GM10248 (cell line): Measurements from ENCODE around the gene GSC.

Source experiments
- CTCF ChIA-PET: fragments of 300-600 bp; sonication (Branson Sonifier 250); formaldehyde crosslinking; extraction: SDS; loops from one replicate; lab custom pipeline; 2021; ENCODE audit warnings: antibody characterized with exemption; lab: Yijun Ruan, JAX
- POLR2A ChIA-PET: fragments of 350-650 bp; sonication (Branson Sonifier 250); formaldehyde crosslinking; extraction: SDS; loops from one replicate; lab custom pipeline; 2020; ENCODE audit warnings: antibody characterized with exemption; lab: Yijun Ruan, JAX
- DNase-seq: peaks from one replicate; pipeline ENCODE4 v3.0.0; 2012; ENCODE audit errors: extremely low spot score
- TF ChIP-seq, protein P1 (sequence below): IDR thresholded peaks from 2 replicates; pipeline ENCODE4 v1.5.1; 2012; ENCODE audit warnings: mild to moderate bottlenecking, low read depth; ENCODE audit errors: extremely low read depth, missing control alignments, control extremely low read depth

The GSC gene

DNA sequence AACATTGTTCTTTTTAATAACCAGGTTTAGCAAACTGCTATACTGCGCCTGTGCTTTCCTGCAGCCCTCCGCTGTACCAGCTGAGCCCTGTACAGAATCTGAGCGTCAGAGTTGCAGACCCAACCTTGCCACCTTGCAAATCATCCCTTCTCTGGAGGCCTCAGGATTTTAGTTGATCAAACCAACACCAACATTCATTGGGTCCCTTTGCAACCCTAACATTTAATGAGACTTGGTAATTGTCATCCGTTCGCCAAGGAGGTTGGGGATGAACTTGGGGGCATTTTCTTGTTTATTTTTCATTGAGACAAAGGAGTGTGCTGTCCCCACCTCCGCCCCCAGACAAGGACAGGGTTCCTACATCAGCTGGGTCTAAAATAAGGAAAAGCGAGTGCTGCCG lies 2.6 kb upstream of the GSC start:
- ChIA-PET CTCF (no interaction called here), POLR2A (no interaction called here)
- DNase-seq = no peak
- TF ChIP-seq, protein P1, sequence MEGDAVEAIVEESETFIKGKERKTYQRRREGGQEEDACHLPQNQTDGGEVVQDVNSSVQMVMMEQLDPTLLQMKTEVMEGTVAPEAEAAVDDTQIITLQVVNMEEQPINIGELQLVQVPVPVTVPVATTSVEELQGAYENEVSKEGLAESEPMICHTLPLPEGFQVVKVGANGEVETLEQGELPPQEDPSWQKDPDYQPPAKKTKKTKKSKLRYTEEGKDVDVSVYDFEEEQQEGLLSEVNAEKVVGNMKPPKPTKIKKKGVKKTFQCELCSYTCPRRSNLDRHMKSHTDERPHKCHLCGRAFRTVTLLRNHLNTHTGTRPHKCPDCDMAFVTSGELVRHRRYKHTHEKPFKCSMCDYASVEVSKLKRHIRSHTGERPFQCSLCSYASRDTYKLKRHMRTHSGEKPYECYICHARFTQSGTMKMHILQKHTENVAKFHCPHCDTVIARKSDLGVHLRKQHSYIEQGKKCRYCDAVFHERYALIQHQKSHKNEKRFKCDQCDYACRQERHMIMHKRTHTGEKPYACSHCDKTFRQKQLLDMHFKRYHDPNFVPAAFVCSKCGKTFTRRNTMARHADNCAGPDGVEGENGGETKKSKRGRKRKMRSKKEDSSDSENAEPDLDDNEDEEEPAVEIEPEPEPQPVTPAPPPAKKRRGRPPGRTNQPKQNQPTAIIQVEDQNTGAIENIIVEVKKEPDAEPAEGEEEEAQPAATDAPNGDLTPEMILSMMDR = no peak

DNA sequence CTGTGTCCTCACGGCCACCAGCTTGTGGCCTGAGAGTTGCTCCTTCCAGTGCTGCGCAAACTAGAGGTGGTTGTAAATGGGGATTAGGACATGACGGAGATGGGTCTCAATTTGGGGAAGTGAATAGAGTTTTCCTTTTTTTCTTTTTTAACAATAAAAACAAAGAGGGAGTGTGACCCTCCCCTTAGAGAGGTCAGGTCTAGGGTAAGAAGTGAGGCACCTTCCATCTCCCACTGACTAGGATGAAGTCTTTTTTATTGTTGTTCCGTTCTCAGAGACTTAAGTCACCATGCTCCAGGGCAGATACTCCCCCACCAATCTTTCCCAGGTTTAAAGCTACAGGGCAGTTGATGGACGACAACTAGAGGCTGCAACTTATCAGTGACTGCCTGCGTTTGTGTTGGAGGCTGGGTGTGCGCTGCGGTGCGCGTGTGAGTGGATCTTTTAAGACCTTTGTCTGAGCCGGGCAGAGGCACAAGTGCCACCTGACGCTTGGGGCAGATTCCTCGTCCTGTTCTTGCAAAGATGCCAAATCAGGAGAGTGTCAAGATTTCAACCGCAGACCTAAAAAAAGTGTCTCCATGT lies 2.1 kb upstream of the GSC start:
- TF ChIP-seq, protein P1 = no peak
- POLR2A ChIA-PET = no interaction called here
- CTCF ChIA-PET = no interaction called here
- DNase-seq = no peak

DNA sequence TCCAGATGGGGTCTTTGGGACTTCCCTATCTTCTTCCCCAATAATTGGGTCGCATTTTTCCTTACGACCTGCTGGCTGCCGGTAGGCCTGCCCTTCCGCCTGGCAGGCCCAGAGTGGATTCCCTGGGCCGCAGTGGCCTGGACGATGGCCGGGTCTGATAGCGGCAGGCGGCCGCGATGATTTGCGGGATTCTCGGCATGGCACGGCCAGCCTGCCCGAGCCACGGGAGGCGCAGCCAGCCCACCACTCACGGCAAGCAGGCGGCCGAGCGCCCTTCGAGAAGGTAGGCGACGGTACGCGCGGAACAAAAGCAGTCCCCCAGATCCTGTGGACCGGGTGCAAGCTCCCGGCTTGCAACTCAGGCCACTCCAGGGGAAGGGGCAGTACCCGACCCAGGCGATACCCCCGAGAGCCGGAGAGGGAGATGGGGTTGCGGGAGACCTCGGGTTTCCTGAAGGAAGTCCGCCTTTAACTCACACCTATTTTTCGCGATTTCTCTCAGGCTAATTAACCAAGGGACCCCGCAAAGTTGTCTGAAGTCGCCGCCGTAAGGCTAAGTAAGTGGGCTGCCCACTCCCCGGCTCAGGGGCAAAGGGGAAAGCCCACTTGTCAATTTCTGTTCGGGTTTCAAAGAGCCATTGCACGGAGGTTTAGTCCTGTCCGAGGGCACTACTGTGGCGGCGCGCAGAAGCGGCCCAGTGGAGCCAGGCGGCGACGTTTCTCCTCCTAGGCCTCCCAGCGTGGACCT lies 1.4 kb upstream of the GSC start:
- POLR2A ChIA-PET = no interaction called here
- CTCF ChIA-PET = no interaction called here
- no peak for DNase-seq
- TF ChIP-seq, protein P1 = no peak

DNA sequence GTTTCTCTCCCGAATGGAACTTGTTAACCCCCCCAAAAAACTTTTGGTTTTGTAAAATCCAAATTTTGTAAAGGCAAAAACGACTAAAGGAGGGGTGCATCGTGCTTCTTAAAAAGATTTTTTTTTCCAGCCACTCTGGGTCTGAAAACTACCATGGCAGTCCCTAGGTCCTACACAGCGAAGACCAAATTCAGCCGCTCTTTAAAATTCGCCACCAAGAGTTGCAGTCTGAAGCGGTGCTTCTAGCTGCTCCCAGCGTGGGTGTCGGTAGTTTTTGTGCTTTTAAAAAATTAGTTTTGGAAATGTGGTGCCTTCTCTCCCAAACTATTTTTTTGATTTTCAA lies 873 bp upstream of the GSC start:
- TF ChIP-seq, protein P1 = no peak
- POLR2A ChIA-PET = no interaction called here
- no peak for DNase-seq
- CTCF ChIA-PET = no interaction called here

DNA sequence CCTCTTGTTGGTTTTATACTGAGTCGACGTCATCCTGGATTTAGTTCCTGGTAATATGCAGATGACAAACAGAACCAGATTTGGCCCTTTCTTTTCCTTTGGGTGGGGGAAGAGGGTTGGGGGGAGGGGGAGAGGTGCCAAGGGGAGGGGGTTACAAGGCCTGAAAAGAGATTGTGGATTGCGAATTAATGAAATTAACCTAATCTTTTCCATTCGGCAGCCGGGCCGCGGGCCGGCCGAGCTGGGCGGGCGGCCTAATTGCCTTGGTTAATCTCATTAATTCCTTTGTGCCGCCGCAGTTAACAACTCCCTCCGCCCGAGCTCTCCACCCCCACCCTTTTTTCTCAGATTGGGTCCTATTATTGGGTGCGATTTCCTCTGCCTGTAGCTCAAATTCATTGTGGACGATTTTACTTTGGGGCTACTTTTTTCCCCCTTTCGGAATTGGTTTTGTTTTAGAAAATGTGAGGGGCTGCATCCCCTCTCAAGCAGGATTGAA lies 387 bp upstream of the GSC start:
- DNase-seq = no peak
- TF ChIP-seq, protein P1 = no peak
- ChIA-PET POLR2A (no interaction called here), CTCF (no interaction called here)

DNA sequence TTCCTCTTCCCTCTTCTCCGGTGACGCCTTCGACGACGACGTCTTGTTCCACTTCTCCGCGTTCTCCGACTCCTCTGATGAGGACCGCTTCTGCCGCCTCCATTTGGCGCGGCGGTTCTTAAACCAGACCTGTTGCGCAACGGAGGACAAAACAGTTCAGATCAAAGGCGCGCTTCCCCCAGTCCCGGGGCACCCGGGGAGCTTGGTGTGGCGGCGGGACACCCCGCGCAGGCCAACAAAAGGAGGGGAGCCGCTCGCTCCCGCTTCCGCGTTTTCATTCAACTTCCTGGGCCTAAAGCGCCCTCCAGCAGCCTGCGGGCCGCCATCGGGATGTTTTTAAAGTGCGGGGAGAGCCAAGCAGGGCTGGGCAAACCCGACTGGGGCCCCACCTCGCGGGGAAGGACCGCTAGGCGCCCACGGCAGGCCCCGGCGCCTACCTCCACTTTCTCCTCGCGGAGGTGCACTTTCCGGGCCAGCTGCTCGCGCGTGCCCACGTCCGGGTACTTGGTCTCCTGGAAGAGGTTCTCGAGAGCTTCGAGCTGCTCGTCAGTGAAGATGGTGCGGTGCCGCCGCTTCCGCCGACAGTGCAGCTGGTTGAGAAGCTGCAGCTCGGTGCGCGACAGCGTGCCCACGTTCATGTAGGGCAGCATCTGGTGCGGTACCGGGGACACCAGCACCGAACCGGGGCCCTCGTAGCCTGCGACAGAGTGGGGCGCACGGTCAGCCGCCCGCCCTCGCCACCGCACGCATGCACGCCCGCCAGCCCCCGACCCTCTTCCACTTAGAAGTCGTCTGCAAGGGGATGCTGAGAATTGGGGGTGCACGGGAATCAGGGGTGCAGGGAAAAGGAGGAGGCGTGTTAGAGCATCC lies 1.2 kb downstream of the GSC start:
- TF ChIP-seq, protein P1 = no peak
- DNase-seq = no peak
- CTCF ChIA-PET = no interaction called here
- POLR2A ChIA-PET = no interaction called here
